CD4-positive, alpha-beta T cell treated with Interleukin-6 at 100 ng/mL for 8 hours (primary cell): ENCODE results near the gene HRCT1.
A peak's percentile ranks its signal among the peaks of the same experiment; 100 is the strongest.
"Not testable (repeated sequence)": the region's sequence is repeated elsewhere in the genome, so short reads cannot be mapped to it uniquely, and the experiment has no call there.

Experiments
- DNase-seq: peaks from one replicate; pipeline ENCODE4 v3.0.0-alpha.2; 2020; ENCODE audit warnings: mixed read lengths, low spot score

The HRCT1 gene

DNA sequence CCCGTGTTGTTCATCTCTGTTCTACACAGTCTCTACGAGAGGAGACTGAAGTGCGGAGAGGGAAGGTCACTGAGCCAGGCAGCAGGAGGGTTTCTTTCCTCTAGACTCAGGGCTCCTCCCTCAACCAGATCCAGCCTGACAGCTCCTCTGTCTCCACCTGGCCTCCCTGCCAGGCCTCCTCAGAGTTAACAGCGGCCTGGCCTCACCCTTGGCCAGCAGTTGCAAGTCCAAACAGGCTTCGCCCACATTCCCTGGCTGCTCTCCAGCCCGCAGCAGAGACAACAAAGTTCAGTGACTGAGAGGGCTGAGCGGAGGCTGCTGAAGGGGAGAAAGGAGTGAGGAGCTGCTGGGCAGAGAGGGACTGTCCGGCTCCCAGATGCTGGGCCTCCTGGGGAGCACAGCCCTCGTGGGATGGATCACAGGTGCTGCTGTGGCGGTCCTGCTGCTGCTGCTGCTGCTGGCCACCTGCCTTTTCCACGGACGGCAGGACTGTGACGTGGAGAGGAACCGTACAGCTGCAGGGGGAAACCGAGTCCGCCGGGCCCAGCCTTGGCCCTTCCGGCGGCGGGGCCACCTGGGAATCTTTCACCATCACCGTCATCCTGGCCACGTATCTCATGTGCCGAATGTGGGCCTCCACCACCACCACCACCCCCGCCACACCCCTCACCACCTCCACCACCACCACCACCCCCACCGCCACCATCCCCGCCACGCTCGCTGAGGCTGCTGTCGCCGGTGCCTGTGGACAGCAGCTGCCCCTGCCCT is at the start of gene HRCT1:
TSS of gene HRCT1 (plus strand) at position 291 of the 768 bp plus-strand sequence. CDS start at position 377, 86 bp downstream.
- no peak for DNase-seq

- no peak for DNase-seq
Observed at GRCh38 chr9:35856206-35856605, 49.8 kb upstream of the HRCT1 start.

DNA sequence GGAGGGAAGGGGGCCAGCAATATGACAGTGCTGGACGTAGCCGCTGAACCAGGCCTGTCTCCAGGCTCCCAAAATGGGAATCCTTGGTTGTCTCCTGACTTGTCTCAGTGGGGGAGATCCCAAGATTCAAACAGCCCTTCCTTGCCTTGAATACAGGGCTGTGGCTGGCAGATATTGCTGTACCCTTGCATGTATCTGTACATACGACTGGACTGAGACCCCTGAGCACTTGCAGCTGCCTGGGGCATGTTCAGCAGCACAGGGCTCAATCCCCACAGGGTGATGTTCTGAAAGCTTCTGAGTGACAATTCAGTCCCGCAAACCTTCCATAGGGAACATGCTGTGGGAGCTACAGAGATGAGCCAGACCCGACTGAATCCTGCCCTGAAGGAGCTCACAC is 49.1 kb upstream of the HRCT1 start:
- DNase-seq: no peak

GRCh38 chr9:35858458-35858857 is 47.5 kb upstream of the HRCT1 start:
- DNase-seq: no peak

GRCh38 chr9:35859310-35859989 is 46.6 kb upstream of the HRCT1 start:
- DNase-seq: no peak

DNA sequence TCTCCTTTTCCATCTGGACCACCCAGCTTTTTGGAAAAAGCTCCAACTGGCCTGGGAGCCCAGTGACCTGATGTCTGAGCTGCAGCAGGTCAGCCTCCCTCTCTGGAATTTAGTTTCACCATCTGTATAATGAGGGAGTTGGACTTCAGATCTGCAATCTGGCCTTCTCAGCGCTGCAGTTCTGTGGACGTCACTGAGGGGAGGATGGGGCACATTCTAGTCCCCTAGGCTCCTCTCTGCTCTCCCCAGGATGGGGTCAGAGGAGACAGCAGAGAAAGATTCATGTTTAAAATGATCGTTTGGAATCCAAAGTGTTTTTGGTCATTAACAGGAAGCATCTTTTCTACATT is 46.0 kb upstream of the HRCT1 start:
- DNase-seq: no peak

DNA sequence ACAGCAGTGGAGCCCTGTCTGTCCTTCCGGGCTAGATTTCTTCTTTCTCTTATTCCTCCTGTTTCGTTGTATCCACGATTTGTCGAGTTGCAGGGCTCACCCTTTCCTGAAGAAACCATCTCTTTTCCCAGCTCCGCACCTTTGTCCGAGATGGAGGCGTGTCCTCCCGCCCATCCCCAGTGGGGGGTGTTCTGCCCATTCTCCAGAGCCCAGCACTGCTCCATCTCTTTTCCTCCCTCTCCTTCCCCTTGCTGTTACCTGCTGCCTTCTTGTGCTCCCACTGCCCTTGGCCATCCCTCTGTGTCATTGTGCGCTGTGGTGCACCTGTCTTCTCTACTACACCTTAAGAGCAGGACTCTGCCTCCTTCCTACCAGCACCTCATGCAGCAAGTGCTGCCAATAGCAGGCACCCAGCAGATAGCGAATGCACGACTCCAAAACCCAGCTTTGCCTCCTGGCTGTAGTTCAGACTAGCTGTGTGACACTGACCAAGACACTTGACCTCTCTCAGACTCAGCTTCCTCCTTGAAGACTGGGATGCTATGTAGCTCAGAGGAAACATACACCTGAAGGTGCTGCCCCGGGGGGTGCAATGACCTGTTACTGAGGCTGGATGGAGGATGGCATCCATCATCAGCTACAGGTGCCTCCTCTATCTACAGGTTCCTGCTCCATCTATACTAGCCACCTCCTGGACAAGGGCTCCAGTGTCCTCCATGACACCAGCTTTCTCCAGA is 44.7 kb upstream of the HRCT1 start:
- no peak for DNase-seq

DNA sequence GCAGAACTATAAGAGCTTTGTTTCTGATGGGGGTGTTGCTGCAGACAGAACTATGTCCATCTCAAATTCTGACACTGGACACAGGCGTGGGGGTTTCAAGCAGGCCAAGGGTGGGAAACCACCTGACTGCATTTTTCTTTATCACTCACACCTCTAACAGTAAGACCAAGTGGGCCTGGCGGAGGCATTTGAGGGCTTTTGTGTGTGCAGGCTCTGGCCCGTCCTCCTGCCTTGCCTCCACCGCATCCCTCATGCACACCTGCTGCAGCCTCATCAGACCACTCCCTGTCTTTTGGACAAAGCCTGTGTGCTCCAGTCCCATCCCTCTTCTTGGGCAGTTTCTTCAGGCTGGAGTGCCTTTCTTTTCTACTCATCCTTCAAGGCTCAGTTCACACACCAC is 43.7 kb upstream of the HRCT1 start:
- DNase-seq: no peak

DNA sequence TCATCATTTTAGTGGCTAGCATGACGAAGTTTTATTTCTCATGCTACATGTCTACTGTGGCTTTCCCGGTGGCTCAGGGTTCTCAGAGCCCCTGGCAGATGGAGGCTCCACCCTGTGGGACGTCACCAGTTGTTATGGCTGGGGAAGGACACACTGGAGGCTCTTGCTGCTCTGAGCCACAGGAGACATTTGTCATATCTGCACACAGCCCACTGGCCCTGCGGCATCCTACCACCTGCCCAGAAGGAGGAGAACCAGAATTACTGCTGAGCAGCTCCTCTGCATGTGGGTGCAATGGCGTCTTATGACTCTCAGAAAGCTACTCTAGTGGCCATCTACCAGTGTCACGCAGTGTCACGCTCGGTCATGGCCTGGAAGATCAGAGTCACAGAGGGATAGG is 42.4 kb upstream of the HRCT1 start:
- no peak for DNase-seq

DNA sequence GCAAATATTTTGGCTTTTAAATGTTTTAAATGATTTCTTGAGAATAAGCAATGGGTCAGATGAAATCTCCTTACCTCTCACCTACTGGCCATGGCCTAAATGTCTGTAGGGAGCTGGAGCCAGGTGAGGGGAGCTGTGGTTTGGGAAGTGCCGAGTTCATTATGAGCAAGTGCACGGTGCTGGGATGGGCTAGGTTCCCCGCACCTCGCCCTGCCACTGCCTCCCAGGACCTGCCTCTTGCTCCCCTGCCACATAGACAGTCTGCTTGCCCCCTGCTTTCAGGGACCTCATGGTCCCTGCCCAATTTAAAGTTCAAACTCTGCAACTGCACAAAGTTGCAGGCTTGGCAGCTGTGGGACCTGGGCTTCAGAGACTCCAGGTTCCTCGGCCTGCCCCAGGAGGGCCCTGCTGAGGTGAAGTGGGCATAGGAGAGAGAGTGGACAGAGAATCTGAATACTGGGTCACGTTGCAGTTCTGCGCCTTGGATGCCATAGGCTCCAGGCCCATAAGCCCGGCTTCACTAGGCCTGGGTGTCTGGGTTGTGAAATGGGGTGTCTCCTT is 41.2 kb upstream of the HRCT1 start:
- no peak for DNase-seq

DNA sequence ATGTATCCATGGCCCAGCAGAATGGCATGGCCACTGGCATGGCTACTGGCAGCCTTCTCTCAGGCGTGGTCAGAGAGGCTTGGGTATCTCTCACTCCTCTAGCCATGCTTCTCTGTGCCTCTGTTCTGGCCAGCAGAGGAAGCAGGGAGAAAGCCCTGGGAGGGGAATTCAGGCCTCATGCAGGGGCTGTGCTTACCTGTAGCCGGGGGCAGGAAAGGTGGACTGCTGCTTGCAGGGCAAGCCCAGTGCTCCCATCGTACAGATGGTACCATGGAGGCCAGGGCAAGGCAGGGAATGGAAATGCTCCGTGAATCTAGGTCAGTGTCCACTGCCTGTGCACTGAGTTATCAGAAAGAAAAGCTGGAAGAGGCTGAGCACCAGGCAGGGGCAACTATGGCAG is 38.5 kb upstream of the HRCT1 start:
- DNase-seq: no peak

- DNase-seq: no peak
Observed at GRCh38 chr9:35868933-35869332, 37.1 kb upstream of the HRCT1 start.

GRCh38 chr9:35869621-35870216 is 36.3 kb upstream of the HRCT1 start:
- no peak for DNase-seq

- DNase-seq: no peak
Observed at GRCh38 chr9:35870351-35870923, 35.6 kb upstream of the HRCT1 start, which contains the start of gene OR13J1. Gene OR13J1 (minus strand): TSS chr9:35870401. CDS start chr9:35870401, 0 bp downstream.

- DNase-seq: no peak
Observed at GRCh38 chr9:35871545-35871944, 34.5 kb upstream of the HRCT1 start.

GRCh38 chr9:35872505-35872904 is 33.5 kb upstream of the HRCT1 start:
- no peak for DNase-seq

- peak; percentile 74 for DNase-seq
Observed at GRCh38 chr9:35882263-35882848, 23.6 kb upstream of the HRCT1 start.

GRCh38 chr9:35882996-35883395 is 23.0 kb upstream of the HRCT1 start:
- DNase-seq: no peak

DNA sequence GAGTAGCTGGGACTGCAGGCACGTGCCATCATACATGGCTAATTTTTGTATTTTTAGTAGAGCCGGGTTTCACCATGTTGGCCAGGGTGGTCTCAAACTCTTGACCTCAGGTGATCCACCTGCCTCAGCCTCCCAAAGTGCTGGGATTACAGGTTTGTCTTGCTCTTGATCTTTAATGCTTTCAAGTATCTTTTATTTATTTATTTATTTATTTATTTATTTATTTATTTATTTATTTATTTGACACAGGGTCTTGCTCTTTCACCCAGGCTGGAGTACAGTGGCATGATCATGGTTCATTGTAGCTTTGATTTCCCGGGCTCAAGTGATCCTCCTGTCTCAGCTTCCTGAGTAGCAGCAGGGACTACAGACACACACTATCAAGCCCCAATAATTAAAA is 21.1 kb upstream of the HRCT1 start:
- DNase-seq: not testable (repeated sequence)

DNA sequence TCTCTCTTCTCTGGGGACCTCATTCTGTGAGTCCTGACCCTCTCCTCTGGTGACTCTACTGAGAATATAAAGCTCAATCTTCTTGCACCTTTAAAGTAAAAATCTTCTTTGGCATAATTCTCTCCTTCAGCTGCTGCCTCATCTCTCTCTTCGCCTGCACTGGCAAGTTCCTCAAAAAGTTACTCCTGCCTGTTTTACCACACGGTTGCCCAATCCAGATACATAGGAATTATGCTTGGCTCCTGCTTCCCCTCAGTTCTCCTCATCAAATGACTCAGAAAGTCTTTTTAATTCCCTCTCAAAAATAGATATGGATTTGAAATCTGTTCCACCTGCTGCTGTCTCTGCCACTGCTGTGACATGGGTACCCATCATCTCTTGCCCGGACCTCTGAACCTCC is 14.4 kb upstream of the HRCT1 start:
- DNase-seq: no peak

DNA sequence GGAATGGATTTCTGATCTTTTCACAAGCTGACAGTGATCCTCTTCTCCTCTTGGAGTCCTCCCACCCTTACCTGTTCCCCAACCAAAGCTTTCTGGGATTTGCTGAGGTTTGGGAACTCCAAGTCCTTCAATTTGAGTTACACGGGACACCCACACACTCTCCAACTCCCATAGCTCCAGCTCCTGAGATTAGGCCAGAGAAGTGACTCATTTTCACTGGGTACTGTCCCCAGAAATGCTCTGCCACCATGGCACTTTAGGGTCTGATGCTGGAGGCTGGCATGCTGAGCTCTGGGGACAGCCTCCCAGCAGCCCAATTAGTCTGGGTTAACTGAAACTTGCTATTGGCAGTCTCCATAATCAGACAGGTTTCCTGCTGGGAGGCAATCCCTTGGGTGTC is 14.0 kb upstream of the HRCT1 start:
- DNase-seq: no peak

DNA sequence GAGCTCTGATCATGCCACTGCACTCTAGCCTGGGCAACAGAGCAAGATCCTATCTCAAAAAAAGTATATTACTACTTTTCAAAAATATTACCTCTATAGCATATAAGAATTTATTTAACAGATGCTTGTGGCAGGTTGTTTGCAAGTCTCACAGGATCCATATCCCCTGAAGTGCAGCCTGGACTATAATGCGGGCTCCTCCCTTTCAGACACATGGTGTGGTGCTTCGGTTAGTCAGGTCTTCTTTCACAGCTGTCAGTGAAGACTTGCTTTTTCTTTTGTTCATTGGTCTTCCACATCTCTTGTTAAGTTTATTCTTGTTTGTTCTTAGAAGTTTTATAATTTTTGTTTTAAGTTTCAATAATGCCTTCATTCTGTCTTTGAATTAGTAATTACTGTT is 9.4 kb upstream of the HRCT1 start:
- no peak for DNase-seq
